Omental fat pad (tissue), 4 donors: Measurements from ENCODE around the gene LACRT. TPM values are rescaled to one million over a fixed set of nuclear protein-coding genes. Genes with fewer than 3 reads are reported as not detected.

Experiments used
- ATAC-seq: fragments of 150-250 bp; one replicate; pipeline ENCODE4 v1.9.1; 2016; ENCODE audit warnings: mild to moderate bottlenecking, moderate library complexity; ENCODE audit not compliant: low FRiP score
- DNase-seq: peaks from one replicate; pipeline ENCODE4 v3.0.0-alpha.2; 2019; ENCODE audit warnings: low spot score
- CTCF ChIP-seq, 3 donors: fragments of 450-650 bp; IDR thresholded peaks; one replicate each; pipeline ENCODE4 v1.5.1; 2016 to 2017; ENCODE audit warnings: antibody characterized with exemption in 3 of 3, mild to moderate bottlenecking in 3 of 3, moderate library complexity in 2 of 3
- total RNA-seq, 4 donors: library from RNA; depleted of rRNA; stranded (reverse); fragments of >200 nt; gene quantifications; one replicate each; pipeline ENCODE4 v1.1.0, GENCODE V29; 2016

Gene LACRT
- total RNA-seq, 4 donors from 2014 or later: not detected

GRCh38 chr12:54608769-54609168 lies 25.9 kb downstream of the LACRT start:
- ATAC-seq: no peak
- DNase-seq: no peak
- no peak for TF ChIP-seq CTCF (IDR thresholded peaks at IDR 0.05)

- DNase-seq: no peak
- TF ChIP-seq CTCF (IDR thresholded peaks at IDR 0.05): no peak
- ATAC-seq: no peak
Measured at GRCh38 chr12:54608156-54608555, 26.5 kb downstream of the LACRT start.

- DNase-seq (no peak), ATAC-seq (no peak)
Measured at GRCh38 chr12:54606556-54606955, 28.1 kb downstream of the LACRT start.

GRCh38 chr12:54605138-54605970 lies 29.3 kb downstream of the LACRT start:
- ATAC-seq: no peak
- no peak for TF ChIP-seq CTCF (IDR thresholded peaks at IDR 0.05)
- no peak for DNase-seq

More at GRCh38 chr12:54606556-54606955, 28.1 kb downstream of the LACRT start:
- TF ChIP-seq CTCF (IDR thresholded peaks at IDR 0.05): no peak

- ATAC-seq (no peak), DNase-seq (no peak)
- no peak for TF ChIP-seq CTCF (IDR thresholded peaks at IDR 0.05)
Measured at GRCh38 chr12:54604436-54604835, 30.3 kb downstream of the LACRT start.

- ATAC-seq: no peak
- TF ChIP-seq CTCF (IDR thresholded peaks at IDR 0.05): no peak
Measured at GRCh38 chr12:54603872-54604271, 30.8 kb downstream of the LACRT start.

More at GRCh38 chr12:54603872-54604271, 30.8 kb downstream of the LACRT start:
- DNase-seq: no peak
